Fibroblast of skin of scalp (primary cell): ENCODE results near the gene ALG9.

Experiments
- DNase-seq: peaks from one replicate; pipeline ENCODE4 v3.0.0-alpha.2; 2013

ALG9 gene

DNA sequence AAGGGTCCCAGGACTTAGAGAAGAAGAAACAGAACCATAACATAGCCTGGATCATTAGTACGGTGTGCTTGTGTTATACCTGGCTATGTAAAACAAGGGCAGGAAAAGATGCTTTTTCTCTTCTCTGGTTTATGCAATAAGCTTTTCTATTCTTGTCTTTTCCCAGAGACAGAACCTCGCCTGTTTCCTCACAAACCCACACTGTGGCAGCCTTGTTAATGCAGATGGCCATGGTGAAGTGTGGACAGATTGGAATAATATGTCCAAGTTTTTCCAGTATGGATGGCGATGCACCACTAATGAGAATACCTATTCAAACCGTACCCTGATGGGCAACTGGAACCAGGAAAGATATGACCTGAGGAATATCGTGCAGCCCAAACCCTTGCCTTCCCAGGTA lies 10.8 kb upstream of the ALG9 start:
- no peak for DNase-seq

DNA sequence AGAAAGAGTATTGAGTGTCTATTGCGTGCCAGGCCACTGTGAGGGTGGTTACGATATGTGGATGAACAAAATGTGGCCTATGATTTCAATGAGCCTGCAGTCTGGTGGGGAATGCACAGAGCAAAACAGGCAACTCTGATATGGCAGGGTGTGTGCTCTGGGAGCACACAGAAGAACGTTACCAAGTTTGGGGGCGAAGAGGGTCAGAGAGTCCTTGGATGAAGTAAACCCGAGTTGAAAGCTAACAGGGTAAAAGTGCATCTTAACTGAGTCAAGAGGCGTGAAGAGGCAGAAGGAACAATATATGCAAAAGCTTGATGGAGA lies 8.2 kb upstream of the ALG9 start:
- DNase-seq = no peak

DNA sequence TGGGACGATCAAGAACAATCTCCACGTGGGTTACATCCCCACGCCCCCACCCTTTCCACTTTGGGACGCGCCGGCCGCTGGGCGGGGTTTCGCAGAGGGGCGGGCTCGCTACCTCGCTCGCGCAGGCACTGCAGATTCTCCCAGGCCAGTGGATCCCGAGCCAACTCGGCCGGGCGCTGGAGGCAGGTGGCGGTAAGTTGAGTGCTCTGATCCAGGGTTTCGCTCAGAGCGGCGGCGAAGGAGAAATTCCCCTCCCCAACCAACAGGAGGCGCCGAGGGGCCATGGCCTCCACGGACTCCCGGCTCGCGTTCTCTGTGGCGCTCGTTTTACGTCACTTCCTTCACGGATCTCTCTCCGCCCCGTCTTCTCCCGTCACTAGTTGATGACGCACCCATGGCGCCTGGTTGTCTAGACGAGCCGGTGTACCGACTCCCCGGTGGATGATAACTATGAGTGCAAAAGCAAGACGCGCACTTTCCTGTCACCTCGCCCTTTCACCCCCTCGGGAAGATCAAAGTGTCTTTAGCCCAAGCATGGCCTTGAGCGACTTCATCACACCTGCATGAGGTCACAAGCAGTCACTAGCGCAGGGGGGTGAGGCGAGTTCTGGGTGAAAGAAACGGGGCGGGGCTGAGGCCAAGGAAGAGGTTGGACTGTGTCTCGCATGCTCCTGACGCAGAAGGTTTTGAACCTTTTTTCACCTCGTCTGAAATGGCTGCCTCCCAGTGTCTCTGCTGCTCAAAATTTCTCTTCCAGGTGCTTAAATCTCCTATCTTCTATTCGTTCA lies 7.7 kb upstream of the ALG9 start, which contains the start of the genes CFAP68 and FDXACB1:
Gene CFAP68, plus strand, starts transcription at position 693 of the 788 bp plus-strand sequence. Its CDS starts 20 bp downstream, at position 713.
Gene FDXACB1, minus strand, starts transcription at position 317 of the 788 bp plus-strand sequence. Its CDS starts 33 bp downstream, at position 284.
- DNase-seq = peak; percentile 98

DNA sequence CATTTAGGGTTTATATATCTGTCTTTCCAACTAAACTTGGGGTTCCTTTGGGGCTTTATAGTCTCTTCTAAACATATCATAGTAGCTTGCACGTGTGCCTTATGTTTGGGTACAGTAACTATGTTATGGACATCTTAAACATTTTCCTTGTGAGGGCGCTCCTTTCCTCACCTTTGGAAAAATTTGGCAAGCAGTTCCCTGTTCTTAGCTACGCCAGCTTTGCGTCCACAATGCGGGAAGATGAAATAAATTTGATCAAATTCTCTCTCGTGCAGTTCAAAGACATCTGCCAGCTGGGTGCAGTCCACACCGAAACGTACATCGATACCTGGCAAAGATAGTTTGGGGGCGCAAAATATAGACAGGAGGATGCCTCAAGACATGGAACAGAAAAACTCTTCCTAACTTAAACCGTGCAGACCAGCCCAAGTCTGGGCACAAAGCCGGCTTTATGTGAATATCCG lies 7.0 kb upstream of the ALG9 start:
- peak; percentile 51 for DNase-seq

DNA sequence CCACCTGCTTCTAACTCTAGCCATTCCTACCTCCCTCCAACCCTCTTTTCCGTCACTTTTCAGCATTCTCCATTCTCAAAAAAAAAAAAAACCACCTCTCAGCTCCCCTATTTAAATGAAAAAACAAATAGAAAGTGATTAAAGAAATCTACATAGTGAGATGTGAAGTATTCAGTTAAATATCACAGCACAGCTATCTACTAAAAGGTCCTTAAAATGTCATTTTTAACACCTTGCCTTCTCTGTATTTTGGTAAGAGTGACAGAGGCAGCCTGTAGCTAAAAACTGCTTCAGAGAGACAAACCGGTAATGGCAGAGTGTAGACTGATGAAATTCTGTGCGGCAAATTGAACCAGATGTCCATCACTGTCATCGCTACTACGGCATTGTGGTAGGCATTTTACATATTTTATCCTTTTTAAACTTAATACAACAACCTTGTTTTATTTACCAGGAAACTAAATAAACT lies 346 bp upstream of the ALG9 start:
- DNase-seq = peak; percentile 2

DNA sequence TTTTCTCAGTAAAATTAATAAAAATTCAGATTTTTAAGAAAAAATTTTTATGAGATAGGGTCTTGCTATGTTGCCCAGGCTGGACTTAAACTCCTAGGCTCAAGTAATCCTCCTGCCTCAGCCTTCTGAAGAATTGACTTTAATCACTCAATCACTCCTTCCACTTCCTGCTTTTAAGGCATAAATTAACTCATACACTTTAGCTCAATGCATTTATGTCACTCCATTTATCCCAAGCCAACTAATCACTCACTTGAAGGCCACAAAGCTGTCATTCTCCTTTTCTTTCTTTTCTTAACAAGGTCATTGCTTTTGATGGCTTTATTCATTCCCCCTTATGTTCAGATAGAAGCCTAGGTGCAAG lies 877 bp downstream of the ALG9 start:
- no peak for DNase-seq

DNA sequence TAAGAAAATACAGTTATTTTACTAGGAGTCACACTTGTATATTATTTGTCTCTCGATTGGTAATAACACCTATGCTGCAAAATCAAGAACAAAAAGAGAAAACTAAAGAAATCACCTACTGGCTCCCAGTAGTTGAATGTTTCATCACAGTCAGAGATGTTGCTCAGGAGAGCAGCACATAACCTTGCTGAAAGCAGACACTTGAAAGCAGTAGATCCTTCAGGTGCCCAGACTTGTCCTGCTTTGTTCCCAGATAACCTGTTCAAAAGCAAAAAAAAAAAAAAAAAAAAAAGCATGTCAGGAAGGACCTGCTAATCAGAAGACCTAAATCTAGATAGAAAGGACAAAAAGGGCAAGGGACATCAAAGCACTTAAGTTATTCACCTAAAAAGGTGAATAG lies 1.3 kb downstream of the ALG9 start:
- no peak for DNase-seq

DNA sequence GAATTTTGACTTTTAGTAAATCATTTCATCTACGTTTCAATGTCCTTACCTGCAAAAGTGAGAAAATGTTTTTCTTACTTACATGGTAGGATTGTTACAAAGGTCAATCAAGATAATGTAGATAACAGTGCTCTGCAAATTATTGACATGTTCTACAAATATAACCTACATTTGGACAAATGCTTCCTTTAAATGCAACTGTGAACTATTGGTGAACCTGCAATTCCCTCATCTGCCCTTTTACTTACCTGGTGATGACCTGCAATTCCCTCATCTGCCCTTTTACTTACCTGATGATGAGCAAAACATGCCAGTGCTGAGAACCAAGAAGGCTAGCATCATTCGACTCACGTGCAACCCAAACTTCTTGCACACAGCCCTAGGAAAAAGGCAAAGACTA lies 11.1 kb downstream of the ALG9 start:
- DNase-seq = no peak

DNA sequence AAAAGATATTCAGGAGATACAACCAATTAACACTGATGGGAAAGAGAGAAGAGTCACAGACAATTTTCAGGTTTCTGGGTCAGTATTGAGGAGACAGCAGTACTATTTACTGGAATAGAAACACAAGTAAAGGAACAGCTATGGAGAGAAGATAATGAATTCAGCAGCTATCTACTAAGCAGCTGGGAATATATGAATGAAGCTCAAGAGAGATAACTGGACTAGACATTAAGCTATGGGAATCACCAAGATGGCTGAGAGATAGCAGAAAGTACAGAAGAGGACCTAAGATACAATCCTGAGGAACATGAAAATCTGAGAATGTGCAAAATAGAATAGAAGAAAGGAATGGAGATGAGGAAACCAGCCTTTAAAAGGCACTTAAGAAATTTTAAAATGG lies 15.9 kb downstream of the ALG9 start:
- DNase-seq = no peak

DNA sequence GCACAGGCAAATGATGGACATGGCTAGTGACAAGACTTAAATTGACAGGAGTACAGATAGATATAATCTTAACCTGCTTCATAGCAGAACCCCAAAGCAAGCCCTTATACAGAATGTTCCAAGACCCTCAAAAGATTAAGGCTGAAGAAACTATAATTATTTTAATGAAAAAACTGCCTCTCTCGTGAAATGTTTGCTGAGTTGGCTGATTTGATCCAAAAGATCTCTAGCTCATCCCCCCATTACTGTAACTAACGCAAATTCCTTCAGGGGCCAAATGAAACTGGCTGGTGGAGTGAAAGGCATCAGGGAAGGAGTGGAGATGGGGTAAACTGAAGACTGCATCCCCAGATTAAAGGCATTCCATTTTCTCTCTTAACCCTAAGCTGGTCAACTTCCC lies 19.3 kb downstream of the ALG9 start:
- DNase-seq = no peak

DNA sequence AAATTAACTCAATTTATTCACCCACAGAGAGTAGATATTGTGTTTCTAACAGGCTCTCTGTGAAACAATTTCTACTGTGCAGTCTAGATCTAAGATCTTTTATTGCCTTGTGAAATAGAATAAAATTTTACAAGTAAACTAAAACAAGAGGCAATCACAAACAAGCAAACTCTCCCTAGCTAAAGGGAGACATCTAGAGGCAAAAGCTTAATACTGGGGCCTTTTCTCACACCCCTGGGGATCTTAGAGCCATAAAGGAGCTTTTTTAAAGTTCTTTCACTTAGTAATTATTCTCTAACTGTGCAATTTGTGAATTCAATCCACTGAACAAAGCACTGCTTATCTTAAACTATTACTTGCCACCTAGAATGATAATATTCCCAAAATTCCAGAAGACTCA lies 19.7 kb downstream of the ALG9 start:
- DNase-seq = peak; percentile 10

DNA sequence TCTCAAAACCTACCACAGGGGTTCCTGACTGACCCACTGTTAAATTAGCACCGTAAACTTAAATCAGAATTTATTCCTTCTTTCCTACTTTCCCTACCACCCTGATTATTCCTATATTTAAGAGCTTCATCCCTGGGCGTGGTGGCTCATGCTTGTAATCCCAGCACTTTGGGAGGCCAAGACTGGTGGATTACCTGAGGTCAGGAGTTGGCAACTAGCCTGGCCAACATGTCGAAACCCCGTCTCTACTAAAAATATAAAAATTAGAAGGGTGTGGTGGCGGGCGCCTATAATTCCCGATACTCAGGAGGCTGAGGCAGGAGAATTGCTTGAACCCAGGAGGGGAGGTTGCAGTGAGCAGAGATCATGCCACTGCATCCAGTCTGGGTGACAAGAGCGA lies 20.3 kb downstream of the ALG9 start:
- DNase-seq = no peak

DNA sequence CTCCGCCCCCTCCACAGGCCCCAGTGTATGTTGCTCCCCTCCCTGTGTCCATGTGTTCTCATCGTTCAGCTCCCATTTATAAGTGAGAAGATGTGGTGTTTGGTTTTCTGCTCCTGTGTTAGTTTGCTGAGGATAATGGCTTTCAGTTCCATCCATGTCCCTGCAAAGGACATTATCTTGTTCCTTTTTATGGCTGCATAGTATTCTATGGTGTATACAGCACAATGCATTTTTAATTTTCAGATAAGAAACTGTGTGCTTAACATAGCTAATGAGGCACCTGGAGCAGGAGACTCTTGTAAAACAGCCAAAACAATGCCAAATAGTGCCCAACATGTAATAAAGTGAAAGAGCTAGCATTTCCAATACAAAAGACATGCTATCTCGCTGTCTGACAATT lies 21.8 kb downstream of the ALG9 start:
- no peak for DNase-seq

DNA sequence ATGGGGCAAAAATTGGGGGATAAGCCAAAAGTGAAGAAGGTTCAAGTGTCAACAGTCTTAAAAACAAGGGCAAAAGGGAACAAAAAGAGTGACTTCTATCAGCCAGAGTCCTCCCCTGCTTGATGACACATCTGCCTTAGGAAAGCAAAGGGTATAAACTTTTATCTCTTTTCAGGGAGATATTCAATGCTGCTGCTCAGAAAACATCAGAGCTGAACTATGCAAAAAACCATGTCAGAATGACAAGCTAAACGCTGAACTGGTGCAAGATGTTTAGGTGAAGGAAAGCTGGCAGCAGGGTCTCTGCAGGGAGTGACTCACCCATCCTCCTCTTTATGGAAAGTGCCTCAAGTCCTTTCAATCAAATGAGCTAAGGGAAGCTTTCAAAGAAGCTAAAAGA lies 24.7 kb downstream of the ALG9 start:
- peak; percentile 34 for DNase-seq

DNA sequence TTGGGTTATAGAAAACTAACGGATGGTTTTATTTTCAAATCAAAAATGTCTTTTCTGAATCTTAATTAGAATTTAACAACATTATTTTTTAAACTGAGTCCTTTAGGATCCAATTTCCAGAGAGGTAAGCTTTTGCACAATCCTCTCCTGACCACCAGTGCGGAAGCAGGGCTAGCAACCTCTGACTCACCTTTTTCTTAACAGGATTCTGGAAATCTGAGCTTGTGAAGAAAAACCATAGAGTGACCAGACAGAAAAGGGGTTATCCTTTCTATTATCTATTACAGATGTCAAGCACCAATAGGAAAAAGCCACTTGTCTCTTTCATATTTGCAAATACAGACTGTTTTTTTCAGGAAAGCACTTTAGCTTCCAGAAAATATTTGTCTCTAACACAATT lies 25.3 kb downstream of the ALG9 start:
- DNase-seq = no peak

DNA sequence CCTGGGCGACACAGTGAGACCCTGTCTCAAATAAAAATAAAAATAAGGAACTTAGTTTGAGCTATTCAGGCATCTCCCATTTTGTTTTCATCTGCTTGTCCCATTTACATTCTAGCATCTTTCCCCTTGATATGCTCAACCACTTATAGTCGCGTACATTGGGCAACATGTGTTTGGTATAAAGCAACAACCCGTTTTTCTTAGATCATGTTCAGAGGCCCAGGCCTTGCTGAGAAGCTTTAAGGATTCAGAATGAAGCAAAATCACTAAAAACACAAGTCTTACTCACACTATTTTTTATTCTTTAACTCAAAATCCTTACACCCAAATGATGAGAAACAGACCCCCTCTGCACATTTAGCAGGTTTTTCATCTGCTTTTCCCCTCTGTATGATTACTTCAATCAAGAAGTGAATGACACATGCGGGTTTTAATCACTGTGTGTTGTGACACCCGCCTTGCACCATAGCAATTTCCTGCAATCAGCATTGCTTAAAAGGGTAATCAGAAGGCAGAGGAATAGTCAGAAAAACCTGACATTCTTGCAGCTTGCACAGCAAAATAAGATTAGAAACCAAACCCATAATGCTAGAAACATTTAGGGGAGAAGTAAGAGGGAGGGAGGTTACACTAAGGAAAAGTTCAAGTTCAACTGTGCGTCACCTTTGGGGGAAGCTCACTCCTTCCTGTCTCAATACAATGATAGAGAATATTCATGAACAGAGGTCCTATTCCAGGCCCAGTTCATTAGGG lies 25.9 kb downstream of the ALG9 start:
- DNase-seq = no peak

DNA sequence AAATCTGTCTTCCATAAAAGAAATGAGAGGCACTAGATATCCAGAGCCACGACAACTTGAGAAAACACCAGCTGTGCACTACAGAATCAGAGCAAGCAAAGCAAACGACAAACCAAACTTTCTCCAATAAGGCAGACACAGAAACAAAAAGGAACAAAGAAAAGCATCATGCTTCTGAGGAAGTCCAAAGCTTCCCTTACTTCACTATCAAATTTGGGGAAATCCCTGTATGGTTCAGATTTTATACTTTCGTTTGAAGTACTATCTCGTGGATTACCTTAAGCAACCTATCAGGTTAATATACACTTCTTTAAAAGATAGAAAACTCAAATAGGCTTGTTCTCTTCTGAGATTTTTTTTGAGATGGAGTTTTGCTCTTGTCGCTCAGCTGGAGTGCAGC lies 27.7 kb downstream of the ALG9 start:
- DNase-seq = no peak

DNA sequence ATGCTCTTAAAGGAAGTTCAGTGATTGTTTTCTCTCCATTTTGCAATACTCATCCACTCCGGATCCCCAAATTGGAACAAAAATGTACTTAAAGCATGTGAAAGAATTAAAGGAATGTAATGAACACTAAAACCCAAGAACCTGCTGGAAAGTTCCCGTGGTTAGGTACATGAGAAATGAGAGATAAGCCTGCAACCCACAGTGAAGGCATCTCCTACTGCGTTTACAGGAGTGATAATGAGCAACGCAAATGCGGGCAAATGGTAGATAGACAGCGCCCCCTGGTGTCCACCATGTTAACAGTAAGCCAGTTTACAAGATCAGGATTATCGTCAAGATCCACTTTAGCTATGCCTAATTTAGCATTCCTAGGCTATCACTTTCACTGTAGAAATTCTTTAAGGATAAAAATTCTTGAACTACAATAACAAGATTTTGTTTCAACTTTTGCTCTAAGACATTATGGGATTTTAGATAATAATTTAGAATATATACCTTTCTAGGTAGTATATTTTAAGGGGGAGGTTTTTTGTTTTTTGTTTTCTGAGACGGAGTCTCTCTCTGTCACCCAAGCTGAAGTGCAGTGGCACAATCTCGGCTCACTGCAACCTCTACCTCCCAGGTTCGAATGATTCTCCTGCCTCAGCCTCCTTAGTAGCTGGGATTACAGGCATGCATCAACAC lies 29.9 kb downstream of the ALG9 start:
- peak; percentile 81 for DNase-seq

DNA sequence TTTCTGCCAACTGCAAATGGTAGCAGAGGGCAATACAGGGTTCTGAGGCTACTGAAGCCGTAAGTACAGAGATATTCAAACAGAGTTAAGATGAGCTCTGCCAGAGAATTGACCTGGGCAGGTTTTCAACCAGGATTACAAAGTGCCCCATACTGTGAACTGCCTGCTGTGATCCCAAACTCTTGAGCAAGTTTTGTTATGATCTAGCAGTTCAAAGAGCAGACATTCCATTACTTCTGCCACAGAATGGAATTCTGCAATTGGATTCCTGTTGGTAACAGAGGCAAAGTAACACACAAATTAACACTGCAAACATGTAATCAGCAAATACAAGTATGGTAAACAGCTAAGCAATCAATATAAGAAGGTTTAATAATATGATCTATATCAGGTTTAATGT lies 31.2 kb downstream of the ALG9 start:
- no peak for DNase-seq

DNA sequence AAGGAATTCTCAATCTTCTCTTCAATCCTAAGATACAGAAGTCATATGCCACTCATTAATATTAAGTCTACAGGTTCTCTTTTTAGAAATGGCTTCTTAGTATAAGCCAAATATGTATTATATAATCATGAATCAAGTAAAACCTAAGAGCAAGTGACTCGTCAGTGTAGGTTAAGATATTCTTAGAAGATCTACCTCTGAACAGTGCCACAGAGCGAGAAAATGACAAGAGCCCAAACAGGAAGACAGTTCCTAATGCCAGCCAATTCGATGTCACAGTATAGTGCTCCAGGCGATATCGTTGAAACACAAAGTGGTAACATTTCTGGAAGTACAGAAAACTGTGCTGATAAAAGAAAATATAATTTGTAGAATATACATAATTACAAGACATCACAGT lies 33.3 kb downstream of the ALG9 start:
- DNase-seq = no peak

DNA sequence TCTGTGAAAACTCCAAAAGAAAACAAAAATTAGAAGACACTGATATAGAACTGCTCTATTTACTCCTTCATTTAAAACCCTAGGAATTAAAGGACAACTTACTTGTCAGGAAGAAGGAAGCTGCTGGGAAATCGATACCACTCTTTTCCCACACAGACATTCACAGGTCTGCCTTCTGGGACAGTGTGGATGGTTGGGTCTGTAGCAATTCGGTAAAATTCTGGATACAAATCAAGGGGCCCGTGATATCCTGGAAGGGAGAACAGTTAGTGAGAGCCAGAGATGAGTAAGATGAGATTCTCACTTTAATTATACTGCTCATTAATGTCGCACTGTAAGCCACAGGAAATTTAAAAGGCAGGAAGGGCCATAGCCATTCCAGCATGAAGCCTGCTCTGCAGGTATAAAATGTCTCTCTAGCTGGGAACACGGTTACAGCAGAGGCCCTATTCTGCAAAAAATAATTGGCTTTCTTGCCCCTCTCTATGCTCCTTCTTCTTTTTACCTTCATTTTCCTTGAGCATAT lies 34.0 kb downstream of the ALG9 start:
- no peak for DNase-seq

DNA sequence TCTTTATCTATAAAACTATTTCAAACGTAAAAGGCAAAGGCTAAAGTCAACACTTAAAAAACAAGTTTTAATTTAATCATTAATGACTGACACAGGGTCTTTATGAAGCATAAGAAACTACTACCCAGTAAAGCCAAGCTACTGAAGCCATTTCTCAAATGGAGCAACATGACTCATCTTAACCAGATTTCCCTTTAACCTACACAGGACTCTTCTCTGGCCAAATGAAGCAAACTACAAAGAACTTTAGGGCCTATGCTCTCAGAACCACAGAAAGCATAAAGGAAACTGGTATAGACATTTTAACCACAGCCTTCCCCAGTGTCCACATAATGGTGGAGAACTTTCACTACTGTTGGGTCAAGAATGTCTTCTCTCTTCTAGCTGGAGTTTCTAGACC lies 34.7 kb downstream of the ALG9 start:
- no peak for DNase-seq

DNA sequence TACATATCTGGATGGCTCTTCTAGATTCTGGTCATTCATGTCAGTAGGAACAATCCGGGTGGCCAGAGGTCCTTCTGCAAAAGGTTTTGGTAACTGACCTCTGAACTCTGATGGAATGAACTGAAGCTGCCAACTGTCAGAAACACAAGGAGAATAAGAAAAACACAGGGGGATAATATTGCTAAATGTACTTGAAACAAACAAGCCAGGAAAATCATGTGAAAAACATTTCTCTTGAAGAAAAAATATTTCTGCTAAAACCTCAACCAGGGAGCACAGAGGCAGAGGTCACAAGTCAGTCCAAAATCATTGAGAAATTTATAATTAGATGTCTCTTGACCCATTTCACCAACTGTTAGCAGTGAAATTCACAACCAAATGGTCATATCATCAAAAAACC lies 35.2 kb downstream of the ALG9 start:
- DNase-seq = no peak
